PC-9 (cell line): ENCODE data around the gene ROS1. TPM values are rescaled to one million over a fixed set of nuclear protein-coding genes. Genes with fewer than 3 reads are reported as not detected.

Source experiments
- BruUV-seq: library from RNA; stranded (reverse); fragments of 400-500 nt; replicated peaks from 2 replicates; lab custom pipeline; 2021; lab: Mats Ljungman, UMichigan
- CTCF ChIA-PET: fragments of 300-600 bp; sonication (Branson Sonifier 250); formaldehyde crosslinking; loops from one replicate; lab custom pipeline; 2022; ENCODE audit warnings: antibody characterized with exemption; lab: Charles Lee
- POLR2A ChIA-PET: fragments of 300-600 bp; sonication (Branson Sonifier 250); formaldehyde crosslinking; loops from one replicate; lab custom pipeline; 2022; ENCODE audit warnings: antibody characterized with exemption; ENCODE audit not compliant: unreplicated experiment; lab: Charles Lee
- DNase-seq, 2 experiments: peaks; one replicate each; pipeline versions ENCODE4 v3.0.0 to v3.0.0-alpha.2; 2015 to 2022; ENCODE audit warnings: mixed read lengths in 1 of 2
- H2AFZ ChIP-seq: fragments of 200-600 bp; sonication (generic); 2 replicates; pipeline ENCODE4 v1.8.1; 2017; ENCODE audit warnings: antibody characterized with exemption
- H3F3A ChIP-seq: fragments of 200-600 bp; sonication (generic); 2 replicates; pipeline ENCODE4 v1.8.1; 2017; ENCODE audit warnings: antibody characterized with exemption, mild to moderate bottlenecking, low read depth; ENCODE audit not compliant: insufficient read depth
- H3K27ac ChIP-seq: fragments of 200-600 bp; sonication (generic); 2 replicates; pipeline ENCODE4 v1.6.1; 2016; ENCODE audit warnings: mixed run types
- H3K27me3 ChIP-seq: fragments of 200-600 bp; sonication (generic); 2 replicates; pipeline ENCODE4 v1.6.1; 2016; ENCODE audit warnings: low read depth, mixed run types; ENCODE audit not compliant: insufficient read depth
- H3K36me3 ChIP-seq: fragments of 200-600 bp; sonication (generic); 2 replicates; pipeline ENCODE4 v1.6.1; 2016; ENCODE audit warnings: low read depth, mixed run types
- H3K4me1 ChIP-seq: fragments of 200-600 bp; sonication (generic); replicated peaks from 2 replicates; pipeline ENCODE4 v1.6.1; 2016; ENCODE audit warnings: mixed run types; ENCODE audit not compliant: insufficient read depth
- H3K4me2 ChIP-seq: fragments of 200-600 bp; sonication (generic); 2 replicates; pipeline ENCODE4 v1.6.1; 2017; ENCODE audit warnings: mixed run types
- H3K4me3 ChIP-seq: fragments of 200-600 bp; sonication (generic); 2 replicates; pipeline ENCODE4 v1.6.1; 2016; ENCODE audit warnings: mixed run types
- H3K79me2 ChIP-seq: fragments of 200-600 bp; sonication (generic); 2 replicates; pipeline ENCODE4 v1.6.1; 2017; ENCODE audit warnings: low read depth, mixed run types
- H3K9me2 ChIP-seq: fragments of 200-600 bp; sonication (generic); 2 replicates; pipeline ENCODE4 v1.8.1; 2017; ENCODE audit warnings: mild to moderate bottlenecking; ENCODE audit not compliant: insufficient read depth
- H3K9me3 ChIP-seq: fragments of 200-600 bp; sonication (generic); 2 replicates; pipeline ENCODE4 v1.8.1; 2016; ENCODE audit warnings: low read depth; ENCODE audit not compliant: insufficient read depth
- H4K20me1 ChIP-seq: fragments of 200-600 bp; sonication (generic); 2 replicates; pipeline ENCODE4 v1.8.1; 2017; ENCODE audit not compliant: insufficient read depth
- EZH2 ChIP-seq: fragments of 200-600 bp; sonication (generic); IDR thresholded peaks from 2 replicates; pipeline ENCODE4 v1.8.0; 2017; ENCODE audit warnings: antibody characterized with exemption, low read depth
- intact Hi-C: fragments of 100-400 bp; cut with micrococcal nuclease; formaldehyde crosslinking; loops from one replicate; pipeline ENCODE4 v1.10.0; 2022; ENCODE audit not compliant: unreplicated experiment
- total RNA-seq: library from RNA; stranded (reverse); gene quantifications from 2 replicates; pipeline ENCODE4 v1.2.3, GENCODE V29; 2021
- TF ChIP-seq, protein P1 (sequence below): fragments of 200-600 bp; sonication (generic); conservative IDR thresholded peaks from 2 replicates; pipeline ENCODE4 v1.6.1; 2017; ENCODE audit warnings: mixed run types, antibody characterized with exemption, mild to moderate bottlenecking, moderate library complexity

The ROS1 gene
- total RNA-seq, 1 experiment from 2014 or later = not detected

DNA sequence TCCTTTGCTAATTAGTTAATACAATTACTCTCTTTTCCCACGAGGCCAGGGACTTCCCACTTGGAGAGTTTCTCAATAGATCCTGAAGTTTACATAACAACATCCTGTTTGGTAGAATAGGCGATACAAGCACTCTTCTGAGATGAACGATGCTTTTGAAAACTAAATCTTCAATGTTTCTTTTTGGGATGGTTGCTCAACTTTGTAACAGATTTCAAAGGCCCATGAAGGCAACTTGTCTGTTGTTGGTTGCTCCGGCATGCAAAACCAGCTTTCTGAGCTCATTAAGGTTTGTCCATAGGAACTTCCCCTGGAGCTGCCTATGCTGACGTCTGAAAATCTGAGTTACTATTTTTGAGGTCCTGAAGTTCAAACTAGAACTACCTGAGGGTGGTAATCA is 25.9 kb upstream of the ROS1 start:
- intact Hi-C loops = loop anchor here (5.0 kb wide), 1 partner anchor 381 kb away; no protein-coding TSS in a partner anchor
- DNase-seq = no peak
- no TSS peak for BruUV-seq
- no peak overlapping the region for H3K4me3 ChIP-seq
- H3K27ac ChIP-seq = no peak overlapping the region
- no peaks in the 10 kb centered on the region for H3K79me2 ChIP-seq
- H3K9me3 ChIP-seq = no peaks in the 10 kb centered on the region
- H3F3A ChIP-seq = peaks cover 24% of the 10 kb centered on the region
- H3K9me2 ChIP-seq = no peaks in the 10 kb centered on the region
- TF ChIP-seq EZH2 = no peak
- H3K4me2 ChIP-seq = no peak overlapping the region
- ChIA-PET CTCF (no interaction called here), POLR2A (no interaction called here)
- H3K4me1 ChIP-seq = peaks cover 50% of the 10 kb centered on the region
- no peaks in the 10 kb centered on the region for H3K36me3 ChIP-seq
- H2AFZ ChIP-seq = 0 out of 2 replicates have a peak overlapping the region, but pooled peaks have one; percentile 14
- H4K20me1 ChIP-seq = no peaks in the 10 kb centered on the region
- no peaks in the 10 kb centered on the region for H3K27me3 ChIP-seq

DNA sequence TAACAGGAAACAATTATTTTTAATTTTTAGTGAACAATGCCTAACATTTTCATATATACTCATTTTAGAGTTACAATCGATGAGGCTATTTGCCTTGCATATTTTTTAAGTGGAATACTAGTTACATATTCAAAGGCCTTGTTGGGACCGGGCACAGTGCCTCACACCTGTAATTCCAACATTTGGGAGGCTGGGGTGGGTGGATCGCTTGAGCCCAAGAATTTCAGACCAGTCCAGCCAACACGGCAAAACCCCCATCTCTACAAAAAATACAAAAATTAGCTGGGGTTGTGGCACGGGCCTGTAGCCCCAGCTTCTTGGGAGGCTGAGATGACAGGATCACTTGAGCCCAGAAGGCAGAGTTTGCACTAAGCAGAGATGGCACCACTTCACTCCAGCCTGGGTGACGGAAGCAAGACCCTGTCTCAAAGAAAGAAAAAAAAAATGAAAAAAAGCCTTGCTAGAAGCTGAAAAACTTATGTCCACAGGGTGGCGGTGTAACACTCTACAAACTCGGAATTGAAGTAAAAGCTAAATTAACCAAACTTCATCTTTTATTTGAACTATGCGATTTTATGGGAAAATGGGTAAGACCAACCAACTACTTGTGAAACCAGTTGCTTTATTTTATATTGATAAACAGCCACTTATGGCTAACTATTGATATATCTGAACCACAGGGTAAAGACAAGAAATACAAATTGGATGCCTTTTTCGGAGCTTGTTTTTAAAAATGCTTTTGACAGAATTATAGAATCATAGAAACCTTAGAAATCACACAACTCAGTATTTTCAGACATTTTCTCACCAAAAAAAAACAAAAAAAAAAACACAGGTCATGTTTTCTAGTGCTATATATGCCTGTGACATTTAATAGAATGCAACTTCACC is 24.1 kb upstream of the ROS1 start:
- H3K36me3 ChIP-seq = no peaks in the 10 kb centered on the region
- no peak overlapping the region for H3K4me3 ChIP-seq
- intact Hi-C loops = loop anchor here (1.0 to 5.0 kb wide), 6 partner anchors 101 to 383 kb away; partner anchors contain the start of gene GOPC
- no peaks in the 10 kb centered on the region for H3K27me3 ChIP-seq
- H3K4me1 ChIP-seq = peaks cover 41% of the 10 kb centered on the region
- H3K9me2 ChIP-seq = no peaks in the 10 kb centered on the region
- DNase-seq = peak; percentile 40 to 70
- H3K4me2 ChIP-seq = peak overlapping the region; percentile 61
- POLR2A ChIA-PET = interaction anchor here (0.6 kb wide), 1 partner anchor 1894 kb away, joined by 10 read pairs; no protein-coding TSS in a partner anchor
- TF ChIP-seq EZH2 = no peak
- TF ChIP-seq, protein P1, sequence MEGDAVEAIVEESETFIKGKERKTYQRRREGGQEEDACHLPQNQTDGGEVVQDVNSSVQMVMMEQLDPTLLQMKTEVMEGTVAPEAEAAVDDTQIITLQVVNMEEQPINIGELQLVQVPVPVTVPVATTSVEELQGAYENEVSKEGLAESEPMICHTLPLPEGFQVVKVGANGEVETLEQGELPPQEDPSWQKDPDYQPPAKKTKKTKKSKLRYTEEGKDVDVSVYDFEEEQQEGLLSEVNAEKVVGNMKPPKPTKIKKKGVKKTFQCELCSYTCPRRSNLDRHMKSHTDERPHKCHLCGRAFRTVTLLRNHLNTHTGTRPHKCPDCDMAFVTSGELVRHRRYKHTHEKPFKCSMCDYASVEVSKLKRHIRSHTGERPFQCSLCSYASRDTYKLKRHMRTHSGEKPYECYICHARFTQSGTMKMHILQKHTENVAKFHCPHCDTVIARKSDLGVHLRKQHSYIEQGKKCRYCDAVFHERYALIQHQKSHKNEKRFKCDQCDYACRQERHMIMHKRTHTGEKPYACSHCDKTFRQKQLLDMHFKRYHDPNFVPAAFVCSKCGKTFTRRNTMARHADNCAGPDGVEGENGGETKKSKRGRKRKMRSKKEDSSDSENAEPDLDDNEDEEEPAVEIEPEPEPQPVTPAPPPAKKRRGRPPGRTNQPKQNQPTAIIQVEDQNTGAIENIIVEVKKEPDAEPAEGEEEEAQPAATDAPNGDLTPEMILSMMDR = peak; percentile 95
- peaks cover under 1% of the 10 kb centered on the region; the same call in 1 of the 2 replicates for H3K9me3 ChIP-seq
- no peak overlapping the region for H2AFZ ChIP-seq
- BruUV-seq = no TSS peak
- CTCF ChIA-PET = interaction anchor here (0.6 to 1.7 kb wide), 10 partner anchors 14 to 938 kb away, joined by 3 to 8 read pairs (median 4); partner anchors contain the start of genes CALHM5 and GOPC
- H3K79me2 ChIP-seq = no peaks in the 10 kb centered on the region
- peak overlapping the region; percentile 49; the same call in 1 of the 2 replicates for H3K27ac ChIP-seq
- no peaks in the 10 kb centered on the region for H4K20me1 ChIP-seq
- peaks cover 24% of the 10 kb centered on the region for H3F3A ChIP-seq

DNA sequence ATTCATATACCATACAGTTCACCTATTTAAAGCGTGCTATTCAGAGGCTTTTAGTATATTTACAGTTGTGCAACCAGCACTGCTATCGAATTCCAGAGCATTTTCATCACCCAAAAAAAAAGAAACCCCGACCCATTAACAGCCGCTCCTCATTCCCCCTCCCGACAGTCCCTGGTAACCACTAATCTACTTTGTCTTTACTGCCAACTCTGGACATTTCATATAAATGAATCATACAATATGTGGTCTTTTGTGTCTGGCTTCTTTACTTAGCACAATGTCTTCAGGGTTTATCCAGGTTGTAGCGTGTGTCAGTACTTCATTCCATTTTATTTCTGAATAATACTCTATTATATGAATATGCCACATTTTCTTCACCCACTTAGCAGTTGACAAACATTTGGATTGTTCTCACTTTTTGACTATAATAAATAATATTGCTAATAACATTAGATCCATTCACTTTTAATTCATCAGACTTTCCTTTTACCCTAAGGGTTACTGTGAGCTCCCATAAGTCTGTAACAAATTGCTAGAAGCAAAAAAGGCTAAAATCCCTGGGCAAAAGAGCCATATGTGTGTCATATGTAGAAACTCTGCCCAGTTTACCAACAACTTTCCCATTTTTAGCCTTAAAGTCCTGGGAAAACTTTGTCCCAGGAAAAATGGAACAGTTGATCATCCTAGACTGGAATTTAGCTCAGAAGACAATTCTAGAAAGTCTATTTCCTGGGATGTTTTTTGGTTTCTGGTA is 23.2 kb upstream of the ROS1 start:
- Histone ChIP-seq H3K9me3 (peaks cover 5% of the 10 kb centered on the region; the same call in 1 of the 2 replicates), H4K20me1 (no peaks in the 10 kb centered on the region), H3K4me1 (peaks cover 41% of the 10 kb centered on the region), H3F3A (peaks cover 24% of the 10 kb centered on the region), H3K27ac (peak overlapping the region; percentile 49), H3K4me2 (peak overlapping the region; percentile 61), H3K36me3 (no peaks in the 10 kb centered on the region), H2AFZ (no peak overlapping the region), H3K9me2 (no peaks in the 10 kb centered on the region), H3K4me3 (peak overlapping the region; percentile 12; the same call in 1 of the 2 replicates), H3K79me2 (no peaks in the 10 kb centered on the region), H3K27me3 (no peaks in the 10 kb centered on the region)
- ChIA-PET POLR2A (interaction anchor here (0.6 kb wide), 1 partner anchor 1895 kb away, joined by 10 read pairs; no protein-coding TSS in a partner anchor), CTCF (interaction anchor here (0.6 to 1.3 kb wide), 4 partner anchors 49 to 153 kb away, joined by 3 to 8 read pairs (median 5); partner anchors contain the start of gene GOPC)
- DNase-seq = peak; percentile 56 to 96
- no TSS peak for BruUV-seq
- intact Hi-C loops = loop anchor here (1.0 to 5.0 kb wide), 3 partner anchors 101 to 156 kb away; no protein-coding TSS in a partner anchor
- TF ChIP-seq EZH2 = no peak
- TF ChIP-seq, protein P1 = no peak
